NCI-H2227 treated with DMSO at 0.1 percent for 48 hours (cell line): ENCODE data around the gene RCOR3.

ENCODE experiments used
- DNase-seq: peaks from one replicate; lab custom pipeline; 2025; lab: John Stamatoyannopoulos, UW

RCOR3 gene

DNA sequence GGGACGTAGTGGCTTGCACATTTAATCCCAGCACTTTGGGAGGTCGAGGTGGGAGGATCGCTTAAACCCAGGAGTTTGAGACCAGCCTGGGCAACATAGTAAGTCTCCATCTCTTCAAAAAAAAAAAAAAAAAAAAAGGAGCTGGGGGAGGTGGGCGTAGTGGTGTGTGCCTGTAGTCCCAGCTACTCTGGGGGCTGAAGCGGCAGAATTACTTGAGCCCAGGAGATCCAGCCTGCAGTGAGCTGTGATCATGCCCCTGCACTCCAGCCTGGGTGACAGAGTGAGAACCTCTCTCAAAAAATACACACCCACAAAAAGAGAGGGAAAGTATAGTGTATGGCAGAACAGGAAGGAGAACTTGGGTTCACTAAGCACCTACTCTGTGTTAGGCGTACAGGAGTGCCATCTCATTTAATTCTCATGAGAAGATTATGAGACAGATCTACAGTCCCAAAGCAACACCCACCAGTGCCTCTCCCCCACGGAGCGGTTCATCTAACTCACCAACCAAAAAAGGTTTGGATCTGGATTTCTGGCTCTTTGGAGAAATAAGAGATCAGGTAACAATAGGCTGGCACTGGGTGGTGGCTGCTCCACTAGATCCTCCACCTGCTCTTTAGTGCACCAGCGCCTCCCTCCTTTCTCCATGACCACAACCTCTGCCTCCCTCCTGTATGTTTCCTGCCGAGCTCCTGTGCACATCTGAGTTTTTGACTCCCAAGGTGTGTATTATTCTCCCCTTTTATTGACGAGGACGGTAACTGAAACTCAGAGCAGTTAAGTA lies 66.0 kb downstream of the RCOR3 start:
- DNase-seq: no peak

DNA sequence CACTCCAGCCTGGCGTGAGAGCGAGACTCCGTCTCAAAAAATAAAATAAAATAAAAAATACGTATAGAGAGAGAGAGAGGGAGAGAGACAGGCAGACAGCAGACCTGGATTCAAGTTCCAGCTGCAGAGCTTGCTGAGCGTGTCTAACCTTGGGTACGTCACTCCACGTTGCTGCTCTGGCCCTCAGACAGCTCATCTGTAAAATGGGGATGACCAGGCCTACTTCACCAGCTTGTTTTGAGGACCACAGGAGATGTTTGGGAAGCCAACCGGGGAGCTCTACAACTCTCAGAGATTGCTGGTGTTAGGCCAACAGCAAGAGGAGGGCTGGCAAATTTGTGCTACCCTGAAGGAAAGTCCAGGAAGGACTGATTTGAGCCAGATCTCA lies 67.0 kb downstream of the RCOR3 start:
- DNase-seq: no peak

DNA sequence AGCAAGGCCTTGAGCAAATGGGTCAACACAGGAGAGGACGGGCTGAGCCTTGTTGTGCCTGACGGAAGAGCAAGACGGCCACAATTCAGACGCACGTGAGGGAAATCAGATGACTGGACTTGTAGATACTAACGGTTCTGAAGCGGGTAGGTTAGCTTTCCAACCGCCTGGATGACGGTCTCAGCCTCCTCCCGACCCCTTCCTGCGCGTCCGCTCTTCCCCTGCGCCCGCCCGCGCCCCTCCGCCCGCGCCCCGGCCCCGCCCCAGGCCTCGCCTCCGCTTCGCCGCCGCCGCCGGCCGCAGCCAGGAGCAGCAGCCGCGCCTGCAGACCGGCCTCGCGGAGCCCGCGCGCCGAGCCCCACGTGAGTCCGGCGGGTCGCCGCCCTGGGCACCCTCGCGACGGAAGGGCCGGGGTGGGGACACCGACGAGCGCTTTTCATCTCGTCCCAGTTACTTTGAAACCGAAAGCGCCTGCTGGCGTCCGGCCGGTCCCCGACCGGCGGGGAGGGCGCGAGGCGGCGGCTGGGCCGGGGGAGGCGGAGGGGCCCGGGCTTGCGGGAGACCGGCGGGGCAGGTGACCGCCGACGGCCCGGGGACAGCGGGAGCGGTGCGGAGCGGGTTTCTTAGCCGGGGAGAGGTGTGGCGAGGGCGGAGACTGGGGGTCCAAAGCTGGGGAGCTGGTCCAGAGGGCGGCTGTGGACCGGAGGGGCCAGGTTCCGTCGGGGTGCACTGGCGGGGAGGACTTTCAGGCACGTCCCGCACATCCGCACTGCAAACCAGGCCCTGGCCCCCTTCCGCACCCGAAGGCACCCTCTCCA lies 67.6 kb downstream of the RCOR3 start, which contains the start of gene TRAF5:
TSS of gene TRAF5 (plus strand) at position 306 of the 818 bp plus-strand sequence. CDS start 26,407 bp downstream, outside the sequence.
- peak; percentile 47 for DNase-seq

DNA sequence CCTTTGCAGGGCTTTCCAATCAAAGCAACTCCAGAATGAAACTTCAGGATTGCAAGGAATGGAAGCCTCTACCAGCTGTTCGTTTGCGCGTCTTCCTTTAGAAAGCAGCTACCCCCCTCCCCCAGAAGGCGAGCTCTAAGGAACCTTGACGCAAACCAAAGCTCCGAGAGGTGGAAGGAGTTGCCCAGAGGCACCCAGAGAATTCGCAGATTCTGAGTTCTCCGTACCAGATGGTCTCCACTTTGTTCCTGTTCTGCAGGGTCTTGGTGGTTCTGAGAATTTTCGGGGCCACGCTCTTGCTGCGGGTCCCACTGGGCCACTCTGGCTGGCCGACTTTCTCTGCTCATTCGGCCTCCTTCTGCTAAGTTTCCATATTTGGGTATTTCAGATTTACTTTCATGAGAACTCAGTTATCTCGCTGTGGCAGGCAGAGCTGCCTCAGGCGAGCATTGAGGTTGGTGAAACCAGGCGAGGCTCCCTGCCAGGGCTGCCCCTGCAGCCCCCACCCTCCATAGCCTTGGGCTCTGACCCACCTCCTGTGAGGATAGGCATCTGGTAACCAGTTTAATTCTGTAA lies 68.3 kb downstream of the RCOR3 start:
- DNase-seq: no peak

DNA sequence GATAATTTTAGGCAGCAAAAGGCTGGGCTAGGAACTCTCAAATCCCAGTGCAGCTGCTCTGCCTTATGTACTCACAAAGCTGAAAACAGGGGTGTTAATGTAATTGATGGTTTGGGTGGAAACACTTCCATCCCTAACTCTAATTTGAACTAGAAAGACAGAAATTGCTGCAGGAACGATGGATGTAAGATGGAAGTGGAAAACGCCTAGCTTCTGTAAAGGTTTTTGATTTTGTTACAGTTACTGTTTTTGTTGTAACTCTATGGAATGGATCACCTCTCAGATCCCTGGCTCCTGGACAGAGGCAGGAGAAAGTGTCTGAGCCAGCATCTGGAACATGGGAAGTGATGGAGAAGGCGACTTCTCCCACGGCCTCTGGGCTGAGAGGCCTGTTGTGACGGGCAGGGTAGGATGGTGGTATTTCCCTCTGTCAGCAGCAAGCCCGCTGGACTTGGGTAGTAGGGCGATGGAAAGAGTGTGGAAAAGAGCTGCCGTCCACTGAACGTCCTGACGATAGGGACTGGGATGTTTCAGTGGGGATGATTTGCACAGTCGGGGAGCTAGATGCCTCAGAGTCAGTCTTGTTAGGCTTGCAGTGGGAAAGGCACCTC lies 69.0 kb downstream of the RCOR3 start:
- no peak for DNase-seq

DNA sequence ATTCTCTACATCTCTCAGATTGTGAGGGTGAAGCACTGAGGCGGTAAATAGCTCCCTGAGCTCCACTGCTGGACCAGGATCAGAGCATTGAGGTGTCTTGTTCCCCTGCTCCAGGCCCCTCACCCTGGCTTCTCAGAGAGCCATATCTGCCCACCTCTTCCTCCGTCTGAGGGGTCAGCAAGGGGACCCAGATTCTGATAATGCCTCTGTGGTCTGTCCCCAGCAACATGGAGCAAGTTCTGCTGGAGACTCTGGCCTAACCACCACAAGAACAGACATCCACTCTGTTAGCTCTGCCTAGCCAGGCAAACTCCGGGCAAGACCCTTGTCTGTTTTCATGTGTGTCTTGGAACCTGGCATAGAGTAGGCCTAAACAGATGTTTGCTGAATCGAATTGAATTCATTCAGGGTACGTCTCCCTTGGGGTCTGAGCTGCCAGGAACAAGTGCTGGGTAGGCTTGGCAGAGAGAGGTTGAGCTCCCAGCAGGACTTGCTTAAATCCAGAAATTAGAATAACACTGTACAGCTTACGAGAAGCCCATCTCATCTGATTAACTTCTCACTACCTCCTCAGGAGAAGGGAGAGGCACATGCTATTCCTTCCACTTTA lies 69.8 kb downstream of the RCOR3 start:
- DNase-seq: no peak

DNA sequence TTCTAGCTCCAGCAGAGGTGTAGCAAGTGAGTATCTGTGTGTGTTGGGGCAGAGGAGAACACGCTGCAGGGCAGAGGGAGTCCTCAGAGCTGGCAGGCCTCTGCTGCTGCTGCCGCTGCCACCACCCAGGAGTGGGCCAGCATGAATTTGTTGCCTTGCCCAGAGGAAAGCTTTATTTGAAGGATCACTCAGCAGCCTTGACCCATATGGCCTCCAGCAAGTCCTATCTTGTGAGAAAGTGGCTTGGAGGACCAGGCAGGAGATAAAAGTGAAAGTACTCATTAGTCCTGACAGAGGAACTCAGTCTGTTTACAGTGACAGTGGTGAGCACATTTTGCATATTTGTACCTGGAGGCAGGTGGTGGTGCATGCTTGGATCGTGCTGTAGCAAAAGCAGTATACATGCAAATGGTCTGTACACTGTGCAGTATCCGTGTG lies 70.6 kb downstream of the RCOR3 start:
- DNase-seq: no peak

DNA sequence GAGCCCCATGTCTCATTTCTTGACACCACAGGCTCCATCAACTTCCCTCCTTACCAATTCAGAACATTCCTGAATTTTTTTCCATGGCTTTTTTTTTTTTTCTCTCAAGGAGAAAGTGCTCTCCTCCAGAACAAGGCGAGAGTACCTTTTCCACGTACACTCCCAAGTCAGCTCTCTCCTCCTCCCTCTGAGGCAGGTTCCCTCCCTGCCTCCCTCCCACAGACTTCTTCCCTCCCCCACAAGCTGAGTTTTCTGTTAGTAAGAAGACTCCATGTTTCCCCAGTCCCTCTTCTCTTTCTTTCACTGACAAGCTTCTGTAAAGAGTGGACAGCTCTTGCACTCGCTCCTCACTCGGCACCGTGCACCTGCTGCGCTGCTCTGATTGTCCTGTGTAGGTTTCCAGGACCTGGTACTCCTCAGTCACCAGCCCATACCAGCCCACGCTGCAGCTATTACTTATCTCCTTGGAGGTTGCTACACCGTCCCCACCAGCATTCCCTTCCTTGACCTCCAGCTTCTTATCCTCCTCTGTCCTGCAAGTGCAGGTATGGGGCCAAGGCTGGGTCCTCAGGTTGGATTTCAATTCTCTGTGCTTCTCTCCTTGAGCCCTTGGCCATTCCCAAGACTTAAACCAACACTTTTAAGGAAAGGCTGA lies 71.2 kb downstream of the RCOR3 start:
- no peak for DNase-seq

DNA sequence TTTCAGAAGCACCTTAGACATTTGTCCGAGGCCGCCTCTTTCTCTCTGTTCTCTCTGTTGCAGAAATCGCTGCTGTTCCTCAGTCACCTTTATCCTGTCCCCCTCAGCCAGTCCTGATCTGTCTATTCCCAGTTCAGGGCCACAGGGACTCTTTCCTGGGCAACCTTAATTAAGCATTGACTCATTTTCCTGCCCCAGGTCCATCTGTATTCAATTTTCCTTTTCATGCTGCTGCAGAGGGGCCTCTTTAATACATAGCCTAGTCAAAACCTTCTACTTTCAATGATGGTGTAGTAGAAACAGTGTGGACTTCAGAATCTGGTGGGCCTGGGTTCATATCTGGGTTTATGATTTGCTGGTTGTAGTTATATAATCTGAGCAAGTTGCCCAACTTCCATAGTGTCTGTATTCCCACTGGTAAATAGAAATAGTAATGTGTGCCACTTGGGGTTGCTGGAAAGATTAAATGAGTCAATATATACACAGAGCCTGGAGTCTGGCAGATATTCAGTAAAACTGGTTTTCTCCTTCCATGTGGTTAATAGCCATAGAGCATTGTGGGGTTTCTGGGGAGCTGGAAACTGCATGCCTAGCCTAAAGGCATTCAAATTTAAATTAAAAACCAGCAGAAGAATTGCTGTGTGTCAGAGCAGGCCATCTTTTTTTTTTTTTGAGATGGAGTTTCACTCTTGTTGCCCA lies 72.0 kb downstream of the RCOR3 start:
- no peak for DNase-seq

DNA sequence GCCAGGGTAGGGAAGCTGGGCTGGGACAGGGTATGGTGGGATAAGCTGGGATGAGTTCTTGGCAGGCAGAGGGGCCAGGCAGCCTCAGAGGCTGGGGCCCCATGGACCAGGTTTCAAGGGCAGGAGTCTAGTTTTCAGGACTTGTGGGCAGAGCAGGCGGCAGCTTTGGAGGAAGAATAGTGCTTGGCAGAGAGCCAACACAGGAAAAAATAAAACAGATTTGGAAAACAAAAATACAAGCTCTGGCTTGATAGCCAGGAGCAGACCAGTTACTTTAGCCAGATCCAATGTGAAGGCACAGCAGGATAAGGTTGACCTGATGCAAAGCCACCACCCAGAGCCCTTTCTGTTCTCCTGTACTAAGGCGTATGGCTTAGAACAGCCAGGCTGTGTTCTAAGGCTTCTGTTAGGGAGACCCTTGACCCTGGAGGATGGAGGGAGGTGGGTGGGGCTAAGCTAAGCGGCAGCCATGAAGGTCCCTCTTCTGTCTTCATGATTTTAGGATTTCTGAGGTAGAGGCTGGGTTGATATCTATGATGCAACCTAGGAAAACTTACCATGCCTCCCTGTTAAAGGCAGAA lies 73.0 kb downstream of the RCOR3 start:
- DNase-seq: peak; percentile 34

DNA sequence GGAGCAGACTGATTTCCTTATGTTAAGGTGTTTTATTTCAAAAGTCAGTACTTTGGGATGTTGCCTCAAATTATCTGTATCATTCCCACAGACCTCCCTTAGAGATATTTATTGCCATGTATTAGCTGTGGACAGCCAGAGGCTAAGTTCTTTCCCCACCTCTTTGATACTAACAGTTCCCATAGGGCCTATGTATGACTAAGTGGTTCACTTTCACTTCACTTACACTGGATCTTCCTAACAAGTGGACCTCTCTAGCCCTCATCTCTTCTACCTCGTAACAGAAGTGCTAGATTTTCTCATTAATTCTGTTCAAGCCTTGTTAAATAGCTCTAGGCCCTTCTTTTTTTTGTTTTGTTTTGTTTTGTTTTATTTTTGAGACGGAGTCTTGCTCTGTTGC lies 73.7 kb downstream of the RCOR3 start:
- no peak for DNase-seq

DNA sequence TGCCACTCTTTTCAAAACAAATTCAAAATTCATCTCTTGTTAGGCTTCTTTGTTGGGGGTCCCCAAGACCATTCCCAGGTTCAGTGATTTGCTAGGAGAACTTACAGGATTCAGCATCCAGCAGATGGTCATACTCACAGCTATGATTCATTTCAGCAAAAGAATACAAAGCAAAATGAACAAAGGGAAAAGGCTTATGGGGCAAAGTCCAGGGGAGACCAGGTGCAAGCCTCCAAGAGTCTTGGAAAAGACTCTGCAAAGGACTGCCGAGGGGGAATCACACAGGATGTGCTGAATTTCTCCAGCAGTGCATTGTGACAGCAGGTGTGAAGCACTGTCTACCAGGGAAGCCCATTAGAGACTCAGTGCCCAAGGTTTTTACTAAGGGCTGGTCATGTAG lies 74.7 kb downstream of the RCOR3 start:
- DNase-seq: no peak

DNA sequence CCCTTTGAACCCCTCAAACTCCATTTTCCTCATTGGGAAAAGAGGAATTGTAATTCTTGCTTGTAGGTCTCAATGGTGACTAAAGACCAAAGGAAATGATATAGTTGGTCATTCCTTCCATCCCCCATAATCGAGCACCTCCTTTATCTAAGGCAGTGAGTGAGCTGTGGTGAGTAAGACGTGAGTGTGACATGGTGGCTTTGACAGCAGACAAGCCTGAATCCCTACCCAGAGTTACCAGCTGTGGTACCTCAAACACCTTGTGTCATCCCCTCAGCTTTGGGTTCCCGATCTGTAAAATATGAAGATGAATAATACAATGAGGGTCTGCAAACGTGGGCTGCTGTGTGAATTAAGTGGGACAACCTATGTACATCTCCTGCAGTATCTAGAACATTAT lies 75.8 kb downstream of the RCOR3 start:
- no peak for DNase-seq

DNA sequence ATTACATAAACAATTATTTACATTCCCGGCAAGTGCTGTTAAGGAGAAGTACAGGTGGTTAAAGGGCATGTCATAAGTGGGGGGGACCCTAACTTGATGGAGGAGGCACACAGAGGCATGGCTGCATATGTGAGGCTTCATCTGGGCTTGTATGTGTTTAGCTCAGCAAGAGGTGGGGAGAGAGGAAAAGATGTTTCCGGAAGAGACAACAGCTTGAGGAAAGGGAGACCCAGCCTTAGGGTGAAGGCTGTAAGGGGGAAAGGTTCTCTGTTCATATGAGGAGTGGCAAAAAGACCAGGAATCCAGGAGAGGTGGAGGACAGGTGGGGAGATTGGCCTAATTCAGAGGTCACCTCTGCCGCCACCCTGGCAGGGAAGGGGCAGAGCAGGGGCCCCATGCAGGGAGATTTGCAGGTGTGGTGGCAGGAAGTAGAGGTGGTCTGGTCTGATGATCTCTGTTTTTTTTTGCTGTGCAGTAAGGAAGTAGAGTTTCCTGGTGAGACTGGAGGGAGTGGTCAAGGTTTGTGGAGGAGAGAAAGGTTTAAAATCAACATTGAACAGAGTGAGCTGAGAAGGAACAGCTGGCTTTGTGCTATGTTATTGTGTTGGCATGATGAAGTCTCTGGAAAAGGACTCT lies 76.5 kb downstream of the RCOR3 start:
- no peak for DNase-seq

DNA sequence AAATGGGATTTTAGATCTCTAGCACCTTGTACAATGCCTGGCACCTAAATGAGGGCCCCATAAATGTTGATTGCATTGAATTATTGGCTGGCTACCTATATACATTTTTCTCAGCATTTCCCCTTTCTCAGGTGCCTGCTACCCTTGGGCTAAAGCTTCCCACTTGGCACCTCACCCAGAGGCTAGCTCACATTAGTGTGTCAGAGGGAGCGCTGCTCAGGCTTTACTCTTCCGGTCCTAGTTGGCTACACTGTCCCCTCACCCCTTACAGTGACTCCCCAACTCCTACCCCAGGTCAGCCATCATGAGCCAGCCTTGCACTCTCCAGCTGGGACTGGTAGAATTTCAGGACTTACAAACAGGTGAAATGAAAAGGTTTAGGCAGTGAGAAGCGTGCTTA lies 77.0 kb downstream of the RCOR3 start:
- no peak for DNase-seq

DNA sequence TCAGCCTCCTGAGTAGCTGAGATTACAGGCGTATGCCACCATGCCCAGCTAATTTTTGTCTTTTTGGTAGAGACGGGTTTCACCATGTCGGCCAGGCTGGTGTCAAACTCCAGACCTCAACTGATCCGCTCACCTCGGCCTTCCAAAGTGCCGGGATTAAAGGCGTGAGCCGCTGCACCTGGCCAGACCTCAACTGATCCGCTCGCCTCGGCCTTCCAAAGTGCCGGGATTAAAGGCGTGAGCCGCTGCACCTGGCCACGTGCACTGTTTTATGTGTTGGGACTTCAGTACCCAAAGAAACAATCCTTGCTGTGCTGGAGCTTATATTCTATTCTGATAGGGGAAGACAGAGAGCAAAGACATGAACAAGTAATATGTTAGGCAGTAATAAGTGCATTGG lies 77.6 kb downstream of the RCOR3 start:
- no peak for DNase-seq

DNA sequence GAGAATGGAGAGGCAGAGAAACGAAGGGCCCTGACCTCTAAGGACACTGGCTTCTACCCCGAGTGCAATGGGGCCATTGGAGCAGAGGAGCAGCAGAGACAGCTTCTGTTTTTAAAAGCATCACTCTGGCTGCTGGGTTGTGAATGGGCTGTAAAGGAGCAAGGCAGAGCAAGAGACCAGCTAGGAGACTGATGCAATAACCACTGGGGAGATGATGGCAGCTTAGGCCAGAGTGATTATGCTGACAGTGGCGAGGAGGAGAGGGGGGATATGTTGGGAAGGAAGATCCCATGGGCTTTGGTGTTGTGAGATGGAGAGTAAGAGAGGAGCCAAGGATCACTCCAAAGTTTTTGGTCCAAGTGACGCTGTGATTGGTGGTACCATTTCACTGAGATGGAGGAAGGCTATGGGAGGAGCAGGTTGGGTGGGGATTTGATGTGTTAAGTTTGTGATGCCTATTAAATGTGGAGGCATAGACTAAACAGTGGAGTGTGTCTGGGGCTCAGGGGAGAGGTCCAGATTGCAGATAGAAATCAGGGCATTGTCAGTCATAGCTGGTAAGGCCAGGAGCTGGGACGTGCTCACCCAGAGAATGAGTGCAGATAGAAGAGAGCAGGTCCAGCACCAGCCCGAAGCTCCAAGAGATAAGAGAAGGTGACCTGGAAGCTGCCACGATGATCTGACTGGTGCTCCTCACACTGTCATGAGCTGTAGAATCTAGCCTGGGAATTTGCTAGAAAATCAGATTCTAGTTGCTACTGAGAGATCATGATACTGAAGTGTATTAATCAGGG lies 78.5 kb downstream of the RCOR3 start:
- DNase-seq: no peak

DNA sequence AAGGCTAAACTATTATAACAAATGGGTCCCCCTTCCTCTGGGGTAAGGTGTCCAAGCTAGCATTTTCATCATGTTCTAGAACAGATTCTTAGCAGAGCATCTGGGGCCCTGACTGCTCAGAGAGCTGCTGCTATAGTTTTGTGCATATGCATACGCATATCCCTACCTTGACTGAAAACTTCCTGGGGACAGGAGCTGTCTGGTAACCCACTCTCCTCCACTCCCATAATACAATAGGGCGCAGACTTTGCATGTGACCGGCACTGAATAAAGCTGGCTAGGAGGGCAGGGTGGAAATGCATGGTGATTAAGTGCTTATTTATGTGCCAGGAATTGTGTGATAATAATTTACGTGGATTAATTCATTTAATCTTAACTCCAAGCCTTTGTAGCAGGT lies 79.1 kb downstream of the RCOR3 start:
- no peak for DNase-seq

DNA sequence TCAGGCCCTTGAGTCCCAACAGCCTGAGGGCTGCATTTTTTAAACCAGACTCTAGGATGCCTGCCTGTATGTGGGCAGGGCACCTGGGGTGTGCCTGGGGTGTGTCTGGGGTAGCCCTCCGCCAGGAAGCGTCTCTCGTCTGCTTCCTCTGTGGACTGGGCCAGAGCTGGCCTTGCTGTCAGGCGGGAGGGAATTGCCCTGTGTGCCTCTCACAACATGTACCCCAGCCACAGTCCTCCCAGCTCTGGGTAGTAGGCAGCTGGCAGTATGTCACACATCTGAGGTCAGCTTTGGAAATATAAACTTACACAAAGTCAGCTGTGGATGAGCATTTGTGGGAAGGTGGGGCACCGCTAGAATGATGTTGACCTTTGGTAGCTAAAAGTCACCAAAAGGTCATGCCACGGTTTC lies 80.5 kb downstream of the RCOR3 start:
- no peak for DNase-seq
